B cell (primary cell): ENCODE data around the gene PLVAP. TPM values are rescaled to one million over a fixed set of nuclear protein-coding genes. Genes with fewer than 3 reads are reported as not detected.

Experiments used
- ATAC-seq: fragments of 200-7000 bp; cut with Tn5 transposase; one replicate; pipeline ENCODE4 v1.10.0; 2021; ENCODE audit warnings: low read depth, mild to moderate bottlenecking, moderate number of reproducible peaks, moderate library complexity
- CTCF ChIA-PET: fragments of 350-600 bp; sonication (Branson Sonifier 250); formaldehyde crosslinking; loops from one replicate; lab custom pipeline; 2021; ENCODE audit warnings: antibody characterized with exemption, inconsistent platforms; lab: Charles Lee
- POLR2A ChIA-PET: fragments of 350-600 bp; sonication (Branson Sonifier 250); formaldehyde crosslinking; loops from one replicate; lab custom pipeline; 2021; ENCODE audit warnings: antibody characterized with exemption; lab: Charles Lee
- DNase-seq: peaks from one replicate; pipeline ENCODE4 v3.0.0; 2013
- H2AFZ ChIP-seq: 2 replicates; pipeline ENCODE4 v1.6.1; 2012; ENCODE audit warnings: mild to moderate bottlenecking, low read depth, low read length; ENCODE audit not compliant: insufficient read depth, poor library complexity, severe bottlenecking
- H3K27ac ChIP-seq, 2 donors: 1 replicate in 1 of 2; 2 replicates in 1 of 2; pipeline ENCODE4 v1.5.1; 2012 to 2013; ENCODE audit warnings: low read length in 2 of 2, mild to moderate bottlenecking in 2 of 2, moderate library complexity in 1 of 2
- H3K27me3 ChIP-seq, 4 experiments: fragments of 200-600 bp in 1 of 4; sonication (generic) in 1 of 4; replicated peaks in 1 of 4; 1 replicate in 2 of 4; 2 replicates in 2 of 4; pipeline versions ENCODE4 v1.6.1 to v1.7.0; 2013 to 2016; ENCODE audit warnings: low read length in 3 of 4, mild to moderate bottlenecking in 2 of 4, mixed read lengths in 1 of 4, moderate library complexity in 1 of 4; ENCODE audit not compliant: insufficient read depth in 4 of 4, control insufficient read depth in 3 of 4; ENCODE audit errors: control extremely low read depth in 1 of 4
- H3K36me3 ChIP-seq, 2 experiments: replicated peaks in 1 of 2; 1 replicate in 1 of 2; 2 replicates in 1 of 2; pipeline versions ENCODE4 v1.6.1 to v1.7.1; 2013; ENCODE audit warnings: low read length in 1 of 2; ENCODE audit not compliant: insufficient read depth in 2 of 2, control insufficient read depth in 1 of 2; ENCODE audit errors: control extremely low read depth in 1 of 2, extremely low read depth in 1 of 2
- H3K4me1 ChIP-seq, 2 donors: fragments of 200-600 bp in 1 of 2; sonication (generic) in 1 of 2; 1 replicate in 1 of 2; 2 replicates in 1 of 2; pipeline versions ENCODE4 v1.5.1 to v1.6.1; 2013 to 2017; ENCODE audit warnings: low read length in 2 of 2; ENCODE audit not compliant: control insufficient read depth in 2 of 2, insufficient read depth in 2 of 2
- H3K4me2 ChIP-seq: replicated peaks from 2 replicates; pipeline ENCODE3; 2012; ENCODE audit warnings: mild to moderate bottlenecking, low read depth, low read length; ENCODE audit not compliant: poor library complexity, severe bottlenecking
- H3K4me3 ChIP-seq, 5 experiments: fragments of 200-600 bp in 1 of 5; sonication (generic) in 1 of 5; 1 replicate in 3 of 5; 2 replicates in 2 of 5; pipeline versions ENCODE4 v1.5.1 to v1.7.0; 2011 to 2016; ENCODE audit warnings: low read length in 4 of 5, mild to moderate bottlenecking in 4 of 5, low read depth in 2 of 5, control low read depth in 1 of 5, moderate library complexity in 1 of 5; ENCODE audit not compliant: insufficient read depth in 1 of 5; ENCODE audit errors: control extremely low read depth in 1 of 5, extremely low read depth in 1 of 5
- H3K79me2 ChIP-seq: fragments of 200-600 bp; sonication (generic); one replicate; pipeline ENCODE4 v1.6.0; 2016; ENCODE audit warnings: low read length; ENCODE audit not compliant: control insufficient read depth, insufficient read depth
- H3K9ac ChIP-seq: fragments of 200-600 bp; sonication (generic); 2 replicates; pipeline ENCODE4 v1.6.1; 2017; ENCODE audit warnings: mild to moderate bottlenecking, low read length, moderate library complexity
- H3K9me3 ChIP-seq, 3 donors: one replicate each; pipeline versions ENCODE4 v1.6.1 to v1.7.1; 2013; ENCODE audit warnings: low read length in 2 of 3; ENCODE audit not compliant: control insufficient read depth in 2 of 3, insufficient read depth in 1 of 3; ENCODE audit errors: control extremely low read depth in 1 of 3
- H4K20me1 ChIP-seq: 2 replicates; pipeline ENCODE4 v1.6.0; 2012; ENCODE audit warnings: mild to moderate bottlenecking, low read length; ENCODE audit not compliant: insufficient read depth, control insufficient read depth, poor library complexity, severe bottlenecking
- H3K27ac Mint-ChIP-seq: one replicate; pipeline ENCODE4 v1.8.0; 2021; ENCODE audit warnings: mixed read lengths
- H3K27me3 Mint-ChIP-seq: one replicate; pipeline ENCODE4 v1.8.0; 2021; ENCODE audit warnings: mixed read lengths
- H3K4me1 Mint-ChIP-seq: one replicate; pipeline ENCODE4 v1.8.0; 2021; ENCODE audit warnings: mixed read lengths
- H3K4me3 Mint-ChIP-seq: one replicate; pipeline ENCODE4 v1.8.0; 2021; ENCODE audit warnings: mixed read lengths
- H3K9me3 Mint-ChIP-seq: one replicate; pipeline ENCODE4 v1.8.0; 2022; ENCODE audit warnings: mixed read lengths; ENCODE audit not compliant: insufficient read depth
- CTCF ChIP-seq: fragments of 200-600 bp; IDR thresholded peaks from one replicate; pipeline ENCODE4 v1.8.0; 2022; ENCODE audit warnings: antibody characterized with exemption, mild to moderate bottlenecking
- EZH2 ChIP-seq: IDR thresholded peaks from 2 replicates; pipeline ENCODE4 v1.6.1; 2012; ENCODE audit warnings: borderline replicate concordance, low read depth, mild to moderate bottlenecking, moderate library complexity, low read length; ENCODE audit not compliant: insufficient read depth, poor library complexity, severe bottlenecking
- WGBS: methylation state at CpG from one replicate; pipeline ENCODE4 v1.1.5; 2013; ENCODE audit warnings: missing lambda C conversion rate; ENCODE audit not compliant: insufficient coverage; 5-methylcytosine and 5-hydroxymethylcytosine counted together
- intact Hi-C: fragments of 100-400 bp; cut with micrococcal nuclease; formaldehyde crosslinking; loops from one replicate; pipeline ENCODE4 v1.10.0; 2022
- polyA plus RNA-seq: library from polyadenylated mRNA; depleted of rRNA; stranded (reverse); fragments of >200 nt; gene quantifications from 2 replicates; pipeline ENCODE4 v1.2.3, GENCODE V29; 2012
- total RNA-seq, 2 donors: library from RNA; stranded (reverse); fragments of 120-200 nt in 1 of 2; gene quantifications; 1 replicate in 1 of 2; 2 replicates in 1 of 2; pipeline versions ENCODE4 v1.2.3 to v1.2.4, GENCODE V29; 2013 to 2022

Gene PLVAP
- total and polyA plus RNA-seq, 2 donors (not counting 1 experiment from before 2014, with no cell fraction given), result 0.06 TPM; not detected in 1

- no peak for TF ChIP-seq EZH2
- no peak for TF ChIP-seq CTCF
- Mint-ChIP-seq H3K27ac (no peak overlapping the region), H3K4me1 (peaks cover 42% of the 10 kb centered on the region), H3K27me3 (peaks cover 6% of the 10 kb centered on the region), H3K9me3 (no peaks in the 10 kb centered on the region), H3K4me3 (no peak overlapping the region)
- DNase-seq (peak; percentile 49), ATAC-seq (no peak)
- H3K4me2 ChIP-seq, result no peak overlapping the region
- no peak overlapping the region for H2AFZ ChIP-seq
- no peak overlapping the region for H3K27ac ChIP-seq
- WGBS, result 98% methylated on average over 43 of the region's 45 CpGs
- no peak overlapping the region for H3K9ac ChIP-seq
- no peaks in the 10 kb centered on the region for H3K36me3 ChIP-seq
- H3K4me3 ChIP-seq, result no peak overlapping the region
- peaks cover 0 to 25% (median 1%) of the 10 kb centered on the region in 4 experiments for H3K27me3 ChIP-seq
- POLR2A ChIA-PET, result interaction anchor here (0.6 to 1.4 kb wide), 2 partner anchors 14 to 24 kb away, joined by 4 to 5 read pairs; partner anchors contain the start of gene DDA1
- peaks cover 26 to 39% of the 10 kb centered on the region in 2 donors for H3K4me1 ChIP-seq
- H4K20me1 ChIP-seq, result no peaks in the 10 kb centered on the region
- intact Hi-C loops, result no loop called here
- peaks cover 0 to 10% (median 0%) of the 10 kb centered on the region in 3 donors for H3K9me3 ChIP-seq
- CTCF ChIA-PET, result interaction anchor here (0.7 to 1.6 kb wide), 7 partner anchors 11 to 59 kb away, joined by 3 to 6 read pairs (median 4); no protein-coding TSS in a partner anchor
- peaks cover under 1% of the 10 kb centered on the region for H3K79me2 ChIP-seq
Measured at GRCh38 chr19:17332677-17333581, 44.2 kb downstream of the PLVAP start.

GRCh38 chr19:17332360-17332676 lies 44.8 kb downstream of the PLVAP start:
- TF ChIP-seq EZH2 (no peak), CTCF (no peak)
- Mint-ChIP-seq H3K4me3 (no peak overlapping the region), H3K4me1 (peaks cover 39% of the 10 kb centered on the region), H3K27ac (no peak overlapping the region), H3K27me3 (peaks cover 6% of the 10 kb centered on the region), H3K9me3 (no peaks in the 10 kb centered on the region)
- no peak overlapping the region for H2AFZ ChIP-seq
- intact Hi-C loops, result no loop called here
- POLR2A ChIA-PET, result interaction anchor here (0.6 to 1.4 kb wide), 2 partner anchors 13 to 23 kb away, joined by 4 to 5 read pairs; partner anchors contain the start of gene DDA1
- H3K27me3 ChIP-seq, result peaks cover 0 to 25% (median 1%) of the 10 kb centered on the region in 4 experiments
- no peaks in the 10 kb centered on the region for H3K79me2 ChIP-seq
- H3K36me3 ChIP-seq, result no peaks in the 10 kb centered on the region
- WGBS, result 94% methylated on average over 8 of the region's 8 CpGs
- H3K4me3 ChIP-seq, result no peak overlapping the region
- H3K9ac ChIP-seq, result no peak overlapping the region
- H3K4me2 ChIP-seq, result no peak overlapping the region
- no peak overlapping the region for H3K27ac ChIP-seq
- CTCF ChIA-PET, result interaction anchor here (0.6 to 1.3 kb wide), 6 partner anchors 13 to 167 kb away, joined by 3 to 4 read pairs (median 3); no protein-coding TSS in a partner anchor
- H4K20me1 ChIP-seq, result no peaks in the 10 kb centered on the region
- ATAC-seq (no peak), DNase-seq (no peak)
- peaks cover 25 to 35% of the 10 kb centered on the region in 2 donors for H3K4me1 ChIP-seq
- peaks cover 0 to 10% (median 0%) of the 10 kb centered on the region in 3 donors for H3K9me3 ChIP-seq
